Osteoblast (primary cell): ENCODE measurements around the gene ACAD8. TPM values are rescaled to one million over a fixed set of nuclear protein-coding genes. Genes with fewer than 3 reads are reported as not detected.
"Not testable (repeated sequence)": the region's sequence is repeated elsewhere in the genome, so short reads cannot be mapped to it uniquely, and the experiment has no call there.

Experiments used
- DNase-seq: peaks from one replicate; pipeline ENCODE4 v3.0.0; 2011; ENCODE audit warnings: low spot score, mixed read lengths; ENCODE audit not compliant: insufficient read length; ENCODE audit errors: missing footprints
- H2AFZ ChIP-seq: 2 replicates; pipeline ENCODE4 v1.6.0; 2011; ENCODE audit warnings: mild to moderate bottlenecking, low read length
- H3K27ac ChIP-seq: 2 replicates; pipeline ENCODE4 v1.5.1; 2011; ENCODE audit warnings: mild to moderate bottlenecking, low read depth, low read length, moderate library complexity
- H3K27me3 ChIP-seq: 2 replicates; pipeline ENCODE4 v1.6.0; 2012; ENCODE audit warnings: mild to moderate bottlenecking, control low read depth, inconsistent platforms, low read length, moderate library complexity; ENCODE audit not compliant: insufficient read depth
- H3K36me3 ChIP-seq: 2 replicates; pipeline ENCODE4 v1.5.1; 2011; ENCODE audit warnings: mild to moderate bottlenecking, low read length, control low read depth, moderate library complexity; ENCODE audit not compliant: insufficient read depth
- H3K4me1 ChIP-seq: 2 replicates; pipeline ENCODE4 v1.5.1; 2011; ENCODE audit warnings: mild to moderate bottlenecking, low read length, control low read depth, moderate library complexity; ENCODE audit not compliant: insufficient read depth
- H3K4me2 ChIP-seq: 2 replicates; pipeline ENCODE4 v1.6.0; 2011; ENCODE audit warnings: mild to moderate bottlenecking, low read length; ENCODE audit not compliant: insufficient read depth
- H3K4me3 ChIP-seq: fragments of 200-600 bp; sonication (generic); 3 replicates; pipeline ENCODE4 v1.5.1; 2012; ENCODE audit warnings: mild to moderate bottlenecking, low read length, inconsistent platforms; ENCODE audit not compliant: insufficient read depth
- H3K79me2 ChIP-seq: 2 replicates; pipeline ENCODE4 v1.6.0; 2012; ENCODE audit warnings: mild to moderate bottlenecking, low read length, control low read depth, inconsistent platforms; ENCODE audit not compliant: insufficient read depth
- H3K9me3 ChIP-seq: 2 replicates; pipeline ENCODE4 v1.5.1; 2011; ENCODE audit warnings: low read depth, low read length, control low read depth
- H4K20me1 ChIP-seq: 2 replicates; pipeline ENCODE4 v1.6.0; 2012; ENCODE audit warnings: mild to moderate bottlenecking, low read length, control low read depth; ENCODE audit not compliant: insufficient read depth
- total RNA-seq: library from RNA; depleted of rRNA; stranded (reverse); fragments of >200 nt; gene quantifications from 2 replicates; pipeline ENCODE4 v1.2.3, GENCODE V29; 2012
- TF ChIP-seq, protein P1 (sequence below): IDR thresholded peaks from 2 replicates; pipeline ENCODE4 v1.5.1; 2011; ENCODE audit warnings: mild to moderate bottlenecking, low read depth, low read length, moderate library complexity; ENCODE audit errors: extremely low read depth

ACAD8 gene
- total RNA-seq, 1 donor: 17.7 TPM

DNA sequence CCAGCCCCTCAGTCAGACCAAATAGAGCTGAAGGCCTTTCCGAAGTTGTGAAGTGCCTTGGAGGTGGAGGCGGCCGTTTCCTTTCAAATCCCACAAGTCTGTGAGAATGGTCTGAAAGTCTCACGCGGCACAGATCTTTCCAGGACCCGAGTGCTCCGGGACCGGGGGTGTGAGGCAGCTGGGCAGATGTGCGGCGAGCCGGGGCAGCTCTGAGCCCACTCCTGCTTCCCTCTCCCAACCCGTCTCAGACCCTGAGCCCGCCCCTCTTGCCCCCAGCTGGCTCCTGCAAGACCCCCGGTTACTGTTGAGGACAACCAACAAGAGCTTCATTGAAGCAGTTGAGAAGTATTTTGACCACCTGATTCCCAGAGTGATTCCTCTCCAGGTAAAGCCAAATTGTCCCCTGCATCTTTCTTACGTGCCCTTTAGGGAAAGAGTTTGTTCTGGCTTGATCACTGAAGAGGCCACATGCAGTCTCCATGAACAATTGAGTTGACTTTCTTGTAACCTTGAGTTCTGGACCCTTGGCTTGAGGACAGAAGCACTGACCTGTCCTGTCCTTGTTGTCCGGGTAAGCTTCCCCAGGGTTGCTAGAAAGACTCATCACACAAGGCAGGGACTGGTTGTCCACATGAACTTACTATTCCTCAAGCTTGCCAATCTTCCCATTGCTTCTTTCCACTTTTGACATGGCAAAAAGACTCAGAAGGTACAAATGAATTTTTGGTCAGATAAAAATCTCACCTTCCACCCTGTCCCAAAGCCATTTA lies 30.3 kb downstream of the ACAD8 start:
- H3K9me3 ChIP-seq: no peaks in the 10 kb centered on the region
- TF ChIP-seq, protein P1, sequence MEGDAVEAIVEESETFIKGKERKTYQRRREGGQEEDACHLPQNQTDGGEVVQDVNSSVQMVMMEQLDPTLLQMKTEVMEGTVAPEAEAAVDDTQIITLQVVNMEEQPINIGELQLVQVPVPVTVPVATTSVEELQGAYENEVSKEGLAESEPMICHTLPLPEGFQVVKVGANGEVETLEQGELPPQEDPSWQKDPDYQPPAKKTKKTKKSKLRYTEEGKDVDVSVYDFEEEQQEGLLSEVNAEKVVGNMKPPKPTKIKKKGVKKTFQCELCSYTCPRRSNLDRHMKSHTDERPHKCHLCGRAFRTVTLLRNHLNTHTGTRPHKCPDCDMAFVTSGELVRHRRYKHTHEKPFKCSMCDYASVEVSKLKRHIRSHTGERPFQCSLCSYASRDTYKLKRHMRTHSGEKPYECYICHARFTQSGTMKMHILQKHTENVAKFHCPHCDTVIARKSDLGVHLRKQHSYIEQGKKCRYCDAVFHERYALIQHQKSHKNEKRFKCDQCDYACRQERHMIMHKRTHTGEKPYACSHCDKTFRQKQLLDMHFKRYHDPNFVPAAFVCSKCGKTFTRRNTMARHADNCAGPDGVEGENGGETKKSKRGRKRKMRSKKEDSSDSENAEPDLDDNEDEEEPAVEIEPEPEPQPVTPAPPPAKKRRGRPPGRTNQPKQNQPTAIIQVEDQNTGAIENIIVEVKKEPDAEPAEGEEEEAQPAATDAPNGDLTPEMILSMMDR: no peak
- H3K4me3 ChIP-seq: no peak overlapping the region
- no peaks in the 10 kb centered on the region for H3K4me1 ChIP-seq
- H3K27ac ChIP-seq: no peak overlapping the region
- H3K27me3 ChIP-seq: peaks cover 8% of the 10 kb centered on the region
- DNase-seq: no peak
- no peak overlapping the region for H3K4me2 ChIP-seq
- no peak overlapping the region for H2AFZ ChIP-seq
- H4K20me1 ChIP-seq: no peaks in the 10 kb centered on the region
- H3K79me2 ChIP-seq: no peaks in the 10 kb centered on the region
- H3K36me3 ChIP-seq: no peaks in the 10 kb centered on the region

DNA sequence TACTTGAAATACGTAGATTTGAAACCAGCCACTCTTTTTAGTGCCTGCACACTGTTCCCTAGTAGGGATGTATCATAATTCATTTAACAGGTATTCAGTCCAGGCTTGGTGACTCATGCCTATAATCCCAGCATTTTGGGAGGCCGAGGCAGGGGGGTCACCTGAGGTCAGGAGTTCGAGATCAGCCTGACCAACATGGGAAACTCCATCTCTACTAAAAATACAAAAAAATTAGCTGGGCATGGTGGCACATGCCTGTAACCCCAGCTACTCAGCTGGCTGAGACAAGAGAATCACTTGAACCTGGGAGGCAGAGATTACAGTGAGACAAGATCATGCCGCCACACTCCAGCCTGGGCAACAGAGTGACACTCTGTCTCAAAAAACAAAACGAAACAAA lies 31.0 kb downstream of the ACAD8 start:
- not testable (repeated sequence) for H3K4me1 ChIP-seq, H3K27me3 ChIP-seq, H3K4me2 ChIP-seq, H3K36me3 ChIP-seq, H3K9me3 ChIP-seq, H2AFZ ChIP-seq, DNase-seq, H4K20me1 ChIP-seq, H3K27ac ChIP-seq, H3K79me2 ChIP-seq, H3K4me3 ChIP-seq

DNA sequence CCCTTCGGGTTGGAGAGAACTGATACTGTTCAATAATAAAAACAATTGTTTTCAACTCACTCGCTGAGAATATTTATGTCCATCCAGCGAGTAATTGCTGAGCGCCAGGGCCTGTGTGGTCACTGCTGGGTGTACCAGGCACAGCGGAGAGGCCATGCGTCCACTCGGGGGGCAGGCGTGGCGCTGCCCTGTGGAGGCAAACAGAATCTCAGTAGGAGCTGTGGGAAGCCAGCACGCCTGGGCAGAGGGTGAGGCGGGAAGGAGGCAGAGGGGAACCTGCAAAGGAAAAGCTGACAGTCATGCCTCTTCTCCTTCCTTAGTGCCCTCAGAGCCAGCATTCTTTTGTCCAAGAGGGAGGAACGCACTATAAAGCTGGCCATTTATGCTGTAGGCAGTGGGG lies 34.2 kb downstream of the ACAD8 start:
- Histone ChIP-seq H3K27me3 (peaks cover 3% of the 10 kb centered on the region), H3K9me3 (no peaks in the 10 kb centered on the region), H3K4me2 (no peak overlapping the region), H3K4me3 (no peak overlapping the region), H3K79me2 (no peaks in the 10 kb centered on the region), H3K36me3 (no peaks in the 10 kb centered on the region), H2AFZ (no peak overlapping the region), H3K4me1 (no peaks in the 10 kb centered on the region), H3K27ac (no peak overlapping the region), H4K20me1 (no peaks in the 10 kb centered on the region)
- TF ChIP-seq, protein P1: no peak
- DNase-seq: no peak

DNA sequence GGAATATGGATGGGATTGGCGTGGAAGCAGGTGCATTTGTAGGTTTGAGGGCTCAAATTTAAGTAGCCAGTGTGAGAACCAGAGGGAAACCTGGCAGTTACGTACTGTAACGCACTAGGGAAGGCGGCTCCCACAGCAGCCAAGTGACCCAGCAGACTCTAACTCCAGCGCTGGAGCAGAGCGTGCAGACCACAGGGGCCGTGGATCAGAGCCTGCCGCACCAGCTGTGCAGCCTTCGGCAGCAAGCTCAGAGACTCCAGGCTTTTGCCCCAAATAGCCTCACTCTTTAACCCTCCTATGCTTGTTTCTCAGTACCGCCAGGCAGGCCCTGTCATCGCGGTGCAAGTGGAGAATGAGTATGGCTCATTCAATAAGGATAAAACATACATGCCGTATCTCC lies 35.1 kb downstream of the ACAD8 start:
- Histone ChIP-seq H4K20me1 (no peaks in the 10 kb centered on the region), H3K36me3 (no peaks in the 10 kb centered on the region), H3K4me2 (no peak overlapping the region), H2AFZ (no peak overlapping the region), H3K27ac (no peak overlapping the region), H3K79me2 (no peaks in the 10 kb centered on the region), H3K27me3 (peaks cover 3% of the 10 kb centered on the region), H3K4me3 (no peak overlapping the region), H3K9me3 (no peaks in the 10 kb centered on the region), H3K4me1 (no peaks in the 10 kb centered on the region)
- TF ChIP-seq, protein P1: no peak
- DNase-seq: no peak
